H9 (cell line): Measurements from ENCODE around the gene CEP112. TPM values are rescaled to one million over a fixed set of nuclear protein-coding genes. Genes with fewer than 3 reads are reported as not detected.

Source experiments
- DNase-seq: peaks from one replicate; pipeline ENCODE4 v3.0.0-alpha.2; 2017
- H2AFZ ChIP-seq: one replicate; pipeline ENCODE4 v1.6.1; 2013; ENCODE audit warnings: mild to moderate bottlenecking, low read length, control low read depth, moderate library complexity
- H2AK5ac ChIP-seq: 2 replicates; pipeline ENCODE4 v1.6.1; 2013; ENCODE audit warnings: low read length, control low read depth, mixed read lengths; ENCODE audit not compliant: insufficient read length
- H2BK120ac ChIP-seq: one replicate; pipeline ENCODE4 v1.6.1; 2013; ENCODE audit warnings: low read depth, mild to moderate bottlenecking, low read length, control low read depth, inconsistent platforms; ENCODE audit not compliant: poor library complexity, severe bottlenecking
- H2BK12ac ChIP-seq: 2 replicates; pipeline ENCODE4 v1.6.1; 2013; ENCODE audit warnings: low read length, control low read depth, mixed read lengths, low read depth; ENCODE audit not compliant: insufficient read length
- H2BK15ac ChIP-seq: 2 replicates; pipeline ENCODE4 v1.6.1; 2013; ENCODE audit warnings: low read depth, low read length, control low read depth
- H2BK20ac ChIP-seq: one replicate; pipeline ENCODE4 v1.6.1; 2013; ENCODE audit warnings: low read depth, mild to moderate bottlenecking, low read length, control low read depth, inconsistent platforms; ENCODE audit not compliant: poor library complexity, severe bottlenecking
- H2BK5ac ChIP-seq: 2 replicates; pipeline ENCODE4 v1.6.1; 2013; ENCODE audit warnings: low read length, control low read depth, mixed read lengths; ENCODE audit not compliant: insufficient read length
- H3K14ac ChIP-seq: 2 replicates; pipeline ENCODE4 v1.6.1; 2013; ENCODE audit warnings: low read length, control low read depth; ENCODE audit not compliant: insufficient read depth
- H3K18ac ChIP-seq: 2 replicates; pipeline ENCODE4 v1.6.1; 2013; ENCODE audit warnings: low read depth, mild to moderate bottlenecking, mixed read lengths, low read length, control low read depth; ENCODE audit not compliant: insufficient read length
- H3K23ac ChIP-seq: 2 replicates; pipeline ENCODE4 v1.6.1; 2013; ENCODE audit warnings: low read length, control low read depth, mixed read lengths, low read depth; ENCODE audit not compliant: insufficient read length
- H3K23me2 ChIP-seq: 2 replicates; pipeline ENCODE4 v1.6.1; 2013; ENCODE audit warnings: low read depth, mild to moderate bottlenecking, mixed read lengths, low read length, control low read depth; ENCODE audit not compliant: insufficient read length, poor library complexity, severe bottlenecking
- H3K27ac ChIP-seq: 2 replicates; pipeline ENCODE4 v1.5.1; 2013; ENCODE audit warnings: low read length, control low read depth, mixed read lengths, low read depth; ENCODE audit not compliant: insufficient read length
- H3K27me3 ChIP-seq: 2 replicates; pipeline ENCODE4 v1.6.1; 2013; ENCODE audit warnings: low read length, control low read depth, inconsistent platforms; ENCODE audit not compliant: insufficient read depth
- H3K4ac ChIP-seq: 2 replicates; pipeline ENCODE4 v1.6.1; 2013; ENCODE audit warnings: low read depth, mild to moderate bottlenecking, control low read depth, inconsistent platforms, low read length, moderate library complexity
- H3K4me1 ChIP-seq: 2 replicates; pipeline ENCODE4 v1.6.1; 2013; ENCODE audit warnings: low read length, control low read depth, inconsistent platforms; ENCODE audit not compliant: insufficient read depth
- H3K4me2 ChIP-seq: 2 replicates; pipeline ENCODE4 v1.6.1; 2013; ENCODE audit warnings: low read length, control low read depth, mixed read lengths; ENCODE audit not compliant: insufficient read length, insufficient read depth
- H3K56ac ChIP-seq: 2 replicates; pipeline ENCODE4 v1.6.1; 2013; ENCODE audit warnings: low read depth, mild to moderate bottlenecking, mixed read lengths, low read length, control low read depth; ENCODE audit not compliant: insufficient read length
- H3K79me1 ChIP-seq: 2 replicates; pipeline ENCODE4 v1.6.1; 2013; ENCODE audit warnings: low read depth, mild to moderate bottlenecking, moderate library complexity, low read length, control low read depth, inconsistent platforms; ENCODE audit not compliant: insufficient read depth, poor library complexity, severe bottlenecking
- H3K79me2 ChIP-seq: 2 replicates; pipeline ENCODE4 v1.6.1; 2013; ENCODE audit warnings: low read length, control low read depth, inconsistent platforms; ENCODE audit not compliant: insufficient read depth
- H3K9ac ChIP-seq: 2 replicates; pipeline ENCODE4 v1.6.1; 2013; ENCODE audit warnings: low read length, control low read depth, mixed read lengths; ENCODE audit not compliant: insufficient read length; ENCODE audit errors: extremely low read depth
- H3K9me3 ChIP-seq: one replicate; pipeline ENCODE4 v1.6.1; 2013; ENCODE audit warnings: low read depth, low read length, inconsistent platforms; ENCODE audit not compliant: control insufficient read depth
- H3T11ph ChIP-seq: one replicate; pipeline ENCODE4 v1.6.1; 2013; ENCODE audit warnings: mild to moderate bottlenecking, low read length, control low read depth, inconsistent platforms
- H4K20me1 ChIP-seq: one replicate; pipeline ENCODE4 v1.6.1; 2013; ENCODE audit not compliant: control insufficient read depth, insufficient read length, insufficient read depth
- H4K5ac ChIP-seq: 2 replicates; pipeline ENCODE4 v1.6.1; 2013; ENCODE audit warnings: low read depth, mild to moderate bottlenecking, mixed read lengths, low read length, control low read depth; ENCODE audit not compliant: insufficient read length
- H4K8ac ChIP-seq: replicated peaks from 2 replicates; pipeline ENCODE4 v1.6.1; 2013; ENCODE audit warnings: low read length, control low read depth, mixed read lengths, low read depth; ENCODE audit not compliant: insufficient read length
- H4K91ac ChIP-seq: 2 replicates; pipeline ENCODE4 v1.6.1; 2013; ENCODE audit warnings: low read depth, mild to moderate bottlenecking, moderate library complexity, mixed read lengths, low read length, control low read depth; ENCODE audit not compliant: insufficient read length
- H3K27ac Mint-ChIP-seq, 3 experiments: 2 replicates in 2 of 3; 3 replicates in 1 of 3; pipeline ENCODE4 v1.8.0; 2020 to 2021; ENCODE audit warnings: mixed read lengths in 3 of 3, mild to moderate bottlenecking in 1 of 3, moderate library complexity in 1 of 3
- H3K27me3 Mint-ChIP-seq: 2 replicates; pipeline ENCODE4 v1.8.0; 2021; ENCODE audit warnings: low read depth, mild to moderate bottlenecking, moderate library complexity, mixed read lengths
- H3K36me3 Mint-ChIP-seq, 3 experiments: 2 replicates in 2 of 3; 3 replicates in 1 of 3; pipeline ENCODE4 v1.8.0; 2020 to 2021; ENCODE audit warnings: low read depth in 3 of 3, mixed read lengths in 3 of 3; ENCODE audit not compliant: insufficient read depth in 1 of 3
- H3K4me1 Mint-ChIP-seq, 2 experiments: 2 replicates each; pipeline ENCODE4 v1.8.0; 2020; ENCODE audit warnings: mixed read lengths in 2 of 2
- H3K4me3 Mint-ChIP-seq, 2 experiments: 2 replicates in 1 of 2; 3 replicates in 1 of 2; pipeline ENCODE4 v1.8.0; 2020 to 2021; ENCODE audit warnings: mild to moderate bottlenecking in 2 of 2, mixed read lengths in 2 of 2, moderate library complexity in 1 of 2
- H3K9me3 Mint-ChIP-seq, 2 experiments: 2 replicates in 1 of 2; 3 replicates in 1 of 2; pipeline ENCODE4 v1.8.0; 2020; ENCODE audit warnings: mild to moderate bottlenecking in 2 of 2, mixed read lengths in 2 of 2, moderate library complexity in 1 of 2
- CTCF ChIP-seq: fragments of 200-600 bp; sonication (generic); conservative IDR thresholded peaks from 3 replicates; pipeline ENCODE4 v1.8.0; 2021; ENCODE audit warnings: antibody characterized with exemption, mild to moderate bottlenecking
- whole genome bisulfite sequencing: extraction: QIAGEN DNeasy Blood & Tissue Kit; methylation state at CpG from one replicate; pipeline ENCODE4 v1.1.7; 2013; ENCODE audit warnings: missing lambda C conversion rate, low lambda C conversion rate, mixed read lengths; ENCODE audit not compliant: insufficient read length; ENCODE audit errors: extremely low coverage; 5-methylcytosine and 5-hydroxymethylcytosine counted together
- total RNA-seq: library from RNA; stranded (reverse); gene quantifications from 2 replicates; pipeline ENCODE4 v1.2.1, GENCODE V29; 2021

The CEP112 gene
- total RNA-seq, 1 experiment from 2014 or later, result 5.4 TPM

GRCh38 chr17:65592125-65592965 is 599.6 kb downstream of the CEP112 start:
- peaks cover 39 to 44% of the 10 kb centered on the region in 2 experiments for H3K4me1 Mint-ChIP-seq
- H3K27ac Mint-ChIP-seq, result peak overlapping the region in 1 of 3 experiments; percentile 50; a peak in 2 of 7 replicates
- Histone ChIP-seq H3K9ac (no peak overlapping the region), H2AK5ac (peak overlapping the region; percentile 70), H3K27ac (no peak overlapping the region), H2BK120ac (no peak overlapping the region), H2AFZ (no peak overlapping the region), H3T11ph (no peak overlapping the region), H3K4ac (no peak overlapping the region), H3K9me3 (no peaks in the 10 kb centered on the region), H3K4me2 (no peak overlapping the region), H3K56ac (no peak overlapping the region), H3K79me2 (no peaks in the 10 kb centered on the region), H2BK12ac (no peak overlapping the region), H3K23ac (no peak overlapping the region), H2BK15ac (no peak overlapping the region), H4K91ac (no peak overlapping the region), H3K27me3 (peaks cover 2% of the 10 kb centered on the region; the same call in 1 of the 2 replicates), H2BK5ac (no peak overlapping the region), H3K14ac (no peak overlapping the region; the same call in 1 of the 2 replicates), H4K20me1 (no peaks in the 10 kb centered on the region), H4K8ac (no peak overlapping the region), H3K4me1 (peaks cover 14% of the 10 kb centered on the region; the same call in 1 of the 2 replicates), H2BK20ac (no peak overlapping the region), H3K18ac (no peak overlapping the region), H3K23me2 (no peaks in the 10 kb centered on the region), H3K79me1 (no peaks in the 10 kb centered on the region), H4K5ac (no peak overlapping the region)
- TF ChIP-seq CTCF, result no peak
- WGBS, result no CpG with 5 or more reads among the region's 7 CpGs
- H3K36me3 Mint-ChIP-seq, result no peaks in the 10 kb centered on the region
- H3K4me3 Mint-ChIP-seq, result no peak overlapping the region
- H3K27me3 Mint-ChIP-seq, result peaks cover 8% of the 10 kb centered on the region
- no peaks in the 10 kb centered on the region for H3K9me3 Mint-ChIP-seq
- peak; percentile 52 for DNase-seq
